Endothelial cell of umbilical vein (primary cell): ENCODE results near the gene TMEM178A. TPM values are rescaled to one million over a fixed set of nuclear protein-coding genes. Genes with fewer than 3 reads are reported as not detected.

ENCODE experiments used
- BruUV-seq: library from RNA; stranded (reverse); fragments of 400-500 nt; replicated peaks from 2 replicates; lab custom pipeline; 2021; lab: Mats Ljungman, UMichigan
- CTCF ChIA-PET: fragments of 300-600, 350-600 bp; sonication (Branson Sonifier 250); formaldehyde crosslinking; loops from one replicate; lab custom pipeline; 2021; ENCODE audit warnings: antibody characterized with exemption, inconsistent platforms; lab: Charles Lee
- POLR2A ChIA-PET: fragments of 300-600, 350-600 bp; sonication (Branson Sonifier 250); formaldehyde crosslinking; loops from one replicate; lab custom pipeline; 2021; ENCODE audit warnings: antibody characterized with exemption, inconsistent platforms; lab: Charles Lee
- DNase-seq: peaks from one replicate; pipeline ENCODE4 v3.0.0-alpha.2; 2011; ENCODE audit warnings: low read depth, low spot score
- FAIRE-seq: peaks from 2 replicates; lab custom pipeline; 2011; peaks lifted over from hg19 to GRCh38; lab: Jason Lieb, UNC
- H2AFZ ChIP-seq: 2 replicates; pipeline ENCODE4 v1.6.0; 2012; ENCODE audit warnings: low read depth, low read length, control low read depth, inconsistent platforms
- H3K27ac ChIP-seq: 2 replicates; pipeline ENCODE4 v1.5.1; 2011; ENCODE audit warnings: low read depth, mild to moderate bottlenecking, control low read depth, low read length, moderate library complexity; ENCODE audit not compliant: insufficient read depth
- H3K27me3 ChIP-seq, 2 experiments: 2 replicates each; pipeline versions ENCODE4 v1.6.0 to v1.6.1; 2011; ENCODE audit warnings: low read length in 2 of 2, mixed read lengths in 1 of 2; ENCODE audit not compliant: control insufficient read depth in 2 of 2, insufficient read depth in 2 of 2
- H3K36me3 ChIP-seq, 2 experiments: 2 replicates in 1 of 2; 3 replicates in 1 of 2; pipeline ENCODE4 v1.5.1; 2011; ENCODE audit warnings: low read length in 2 of 2, mild to moderate bottlenecking in 1 of 2, moderate library complexity in 1 of 2; ENCODE audit not compliant: control insufficient read depth in 2 of 2, insufficient read depth in 2 of 2; ENCODE audit errors: extremely low read depth in 1 of 2
- H3K4me1 ChIP-seq: 3 replicates; pipeline ENCODE4 v1.5.1; 2011; ENCODE audit warnings: mild to moderate bottlenecking, low read length; ENCODE audit not compliant: control insufficient read depth, insufficient read depth; ENCODE audit errors: extremely low read depth
- H3K4me2 ChIP-seq: 2 replicates; pipeline ENCODE4 v1.6.1; 2011; ENCODE audit warnings: low read length, control low read depth, mixed read lengths; ENCODE audit not compliant: insufficient read depth
- H3K4me3 ChIP-seq, 3 experiments: fragments of 200-600 bp in 1 of 3; sonication (generic), shearing (Covaris generic) in 1 of 3; replicated peaks in 1 of 3; 2 replicates each; pipeline ENCODE4 v1.5.1; 2011 to 2016; ENCODE audit warnings: control low read depth in 3 of 3, low read length in 3 of 3, mild to moderate bottlenecking in 2 of 3, inconsistent platforms in 1 of 3, low read depth in 1 of 3, moderate library complexity in 1 of 3; ENCODE audit not compliant: insufficient read depth in 1 of 3
- H3K79me2 ChIP-seq: 2 replicates; pipeline ENCODE4 v1.6.0; 2012; ENCODE audit warnings: low read length, inconsistent platforms; ENCODE audit not compliant: control insufficient read depth, insufficient read depth
- H3K9ac ChIP-seq: replicated peaks from 2 replicates; pipeline ENCODE3; 2011; ENCODE audit warnings: low read length, control low read depth; ENCODE audit not compliant: insufficient read depth; ENCODE audit errors: extremely low read depth
- H3K9me1 ChIP-seq: replicated peaks from 3 replicates; pipeline ENCODE4 v1.6.0; 2011; ENCODE audit warnings: mild to moderate bottlenecking, low read length; ENCODE audit not compliant: control insufficient read depth, insufficient read depth; ENCODE audit errors: extremely low read depth
- H3K9me3 ChIP-seq: replicated peaks from 2 replicates; pipeline ENCODE4 v1.5.1; 2012; ENCODE audit warnings: low read length, inconsistent platforms; ENCODE audit not compliant: control insufficient read depth, insufficient read depth
- H4K20me1 ChIP-seq: replicated peaks from 2 replicates; pipeline ENCODE3; 2011; ENCODE audit warnings: mild to moderate bottlenecking, low read length; ENCODE audit not compliant: control insufficient read depth, insufficient read depth; ENCODE audit errors: extremely low read depth
- CTCF ChIP-seq, 2 donors: IDR thresholded peaks; 1 replicate in 1 of 2; 2 replicates in 1 of 2; pipeline ENCODE4 v1.5.1; 2011; ENCODE audit warnings: low read length in 2 of 2, mild to moderate bottlenecking in 2 of 2, moderate library complexity in 2 of 2, control low read depth in 1 of 2, inconsistent platforms in 1 of 2, low read depth in 1 of 2; ENCODE audit not compliant: insufficient read depth in 1 of 2; ENCODE audit errors: extremely low read depth in 1 of 2
- EZH2 ChIP-seq: IDR thresholded peaks from 2 replicates; pipeline ENCODE4 v1.6.1; 2012; ENCODE audit warnings: borderline replicate concordance, low read depth, mild to moderate bottlenecking, moderate library complexity, low read length, inconsistent platforms; ENCODE audit not compliant: severe bottlenecking
- FOS ChIP-seq: IDR thresholded peaks from 2 replicates; pipeline ENCODE4 v1.6.1; 2011; ENCODE audit warnings: mild to moderate bottlenecking, low read length, moderate library complexity, borderline replicate concordance; ENCODE audit not compliant: insufficient read depth
- GATA2 ChIP-seq: IDR thresholded peaks from 2 replicates; pipeline ENCODE4 v1.7.0; 2011; ENCODE audit warnings: low read depth, mild to moderate bottlenecking, moderate library complexity, mixed read lengths, low read length; ENCODE audit not compliant: insufficient read length, insufficient read depth
- JUN ChIP-seq: IDR thresholded peaks from 2 replicates; pipeline ENCODE4 v1.6.1; 2011; ENCODE audit warnings: borderline replicate concordance, low read depth; ENCODE audit not compliant: insufficient read length, insufficient read depth
- MYC ChIP-seq: IDR thresholded peaks from one replicate; pipeline ENCODE4 v1.6.1; 2011; ENCODE audit warnings: mild to moderate bottlenecking, low read depth, low read length
- POLR2A ChIP-seq: IDR thresholded peaks from 2 replicates; pipeline ENCODE4 v1.6.1; 2012; ENCODE audit warnings: low read depth, mild to moderate bottlenecking, control low read depth, low read length
- POLR2AphosphoS5 ChIP-seq: IDR thresholded peaks from 2 replicates; pipeline ENCODE4 v1.6.1; 2012; ENCODE audit warnings: low read depth, mild to moderate bottlenecking, control low read depth, low read length, moderate library complexity; ENCODE audit not compliant: insufficient read depth
- dilution Hi-C: fragments of 300-500 bp; cut with MboI; formaldehyde crosslinking; loops from one replicate; pipeline ENCODE4 v1.15.0; 2019; ENCODE audit warnings: low sequenced_read_pairs; ENCODE audit not compliant: extremely low pct_ligation_motif_present
- intact Hi-C: fragments of 100-400 bp; cut with micrococcal nuclease; formaldehyde crosslinking; loops from one replicate; pipeline ENCODE4 v1.10.0; 2022
- polyA plus RNA-seq, 4 experiments: library from polyadenylated mRNA; depleted of rRNA in 3 of 4; stranded (reverse) in 3 of 4; unstranded in 1 of 4; fragments of >200 nt; gene quantifications; 2 replicates each; pipeline versions ENCODE4 v1.2.1 to v1.2.3, GENCODE V29; 2011 to 2012; ENCODE audit warnings: missing spikeins in 1 of 4
- total RNA-seq: library from RNA; stranded (reverse); gene quantifications from 2 replicates; pipeline ENCODE4 v1.2.3, GENCODE V29; 2021
- TF ChIP-seq, protein P1 (sequence below): IDR thresholded peaks from 2 replicates; pipeline ENCODE4 v1.6.1; 2011; ENCODE audit not compliant: insufficient read depth, insufficient read length

The TMEM178A gene
- total and polyA plus RNA-seq, 2 donors (not counting 3 experiments of a cell fraction or from before 2014, with no cell fraction given), result 1.5 to 2.8 TPM

DNA sequence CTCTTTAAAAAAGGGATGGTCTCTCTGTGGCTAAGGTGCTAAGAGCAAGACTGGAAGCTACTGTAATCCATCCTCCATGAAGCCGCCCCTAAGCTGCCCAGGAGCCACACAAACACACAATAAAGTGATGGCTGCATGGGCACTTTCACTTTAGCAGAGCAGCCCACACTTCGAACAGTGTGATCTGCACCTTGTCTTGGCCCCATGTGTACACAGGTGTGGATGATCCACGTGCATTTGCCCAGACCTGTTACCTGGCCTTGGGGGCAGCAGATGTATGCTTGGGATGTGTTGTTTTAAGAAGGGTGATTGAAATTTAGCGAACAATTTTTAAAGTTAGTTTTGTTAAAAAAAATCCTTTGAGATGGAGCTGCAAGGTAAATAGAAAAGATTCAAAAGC, 39.9 kb downstream of the TMEM178A start:
- Histone ChIP-seq H3K4me2 (no peak overlapping the region), H3K36me3 (no peaks in the 10 kb centered on the region), H3K4me3 (no peak overlapping the region), H3K9me1 (no peaks in the 10 kb centered on the region), H3K27me3 (peaks cover 4 to 12% of the 10 kb centered on the region in 2 experiments), H3K9ac (no peak overlapping the region), H3K4me1 (no peaks in the 10 kb centered on the region), H2AFZ (no peak overlapping the region), H3K27ac (no peak overlapping the region), H3K9me3 (no peaks in the 10 kb centered on the region), H4K20me1 (no peaks in the 10 kb centered on the region), H3K79me2 (no peaks in the 10 kb centered on the region)
- ChIA-PET CTCF (interaction anchor here (1.2 to 1.5 kb wide), 2 partner anchors 9 to 111 kb away, joined by 3 to 11 read pairs; no protein-coding TSS in a partner anchor), POLR2A (no interaction called here)
- TF ChIP-seq FOS (no peak), GATA2 (no peak), MYC (no peak), POLR2AphosphoS5 (no peak), EZH2 (no peak), POLR2A (no peak), JUN (no peak), CTCF (IDR thresholded peaks at IDR 0.05; ENCODE audit: extremely low read depth in 1 of 2, insufficient read depth in 1 of 2, low read depth in 1 of 2, low read length in 2 of 2) (no peak)
- TF ChIP-seq, protein P1, sequence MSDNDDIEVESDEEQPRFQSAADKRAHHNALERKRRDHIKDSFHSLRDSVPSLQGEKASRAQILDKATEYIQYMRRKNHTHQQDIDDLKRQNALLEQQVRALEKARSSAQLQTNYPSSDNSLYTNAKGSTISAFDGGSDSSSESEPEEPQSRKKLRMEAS, result no peak
- DNase-seq, result no peak
- dilution Hi-C loops, result no loop called here
- no TSS peak for BruUV-seq
- no peak for FAIRE-seq
- intact Hi-C loops, result no loop called here
